ENCODE measurements around the gene PRR16.

PRR16 gene

GRCh38 chr5:120507800-120508463, 43.8 kb downstream of the PRR16 start:
- DNase-seq (ENCODE audit: low spot score) = no peak
- no peak for TF ChIP-seq CTCF (IDR thresholded peaks at IDR 0.05; ENCODE audit: extremely low read depth, missing control alignments)

- TF ChIP-seq CTCF (IDR thresholded peaks at IDR 0.05; ENCODE audit: extremely low read depth, missing control alignments) = no peak
- DNase-seq (ENCODE audit: low spot score) = no peak
These were observed 45.0 kb downstream of the PRR16 start for GRCh38 chr5:120509053-120509452.

- TF ChIP-seq CTCF (IDR thresholded peaks at IDR 0.05; ENCODE audit: extremely low read depth, missing control alignments) = no peak
These were observed 46.1 kb downstream of the PRR16 start for GRCh38 chr5:120510098-120510637.

DNA sequence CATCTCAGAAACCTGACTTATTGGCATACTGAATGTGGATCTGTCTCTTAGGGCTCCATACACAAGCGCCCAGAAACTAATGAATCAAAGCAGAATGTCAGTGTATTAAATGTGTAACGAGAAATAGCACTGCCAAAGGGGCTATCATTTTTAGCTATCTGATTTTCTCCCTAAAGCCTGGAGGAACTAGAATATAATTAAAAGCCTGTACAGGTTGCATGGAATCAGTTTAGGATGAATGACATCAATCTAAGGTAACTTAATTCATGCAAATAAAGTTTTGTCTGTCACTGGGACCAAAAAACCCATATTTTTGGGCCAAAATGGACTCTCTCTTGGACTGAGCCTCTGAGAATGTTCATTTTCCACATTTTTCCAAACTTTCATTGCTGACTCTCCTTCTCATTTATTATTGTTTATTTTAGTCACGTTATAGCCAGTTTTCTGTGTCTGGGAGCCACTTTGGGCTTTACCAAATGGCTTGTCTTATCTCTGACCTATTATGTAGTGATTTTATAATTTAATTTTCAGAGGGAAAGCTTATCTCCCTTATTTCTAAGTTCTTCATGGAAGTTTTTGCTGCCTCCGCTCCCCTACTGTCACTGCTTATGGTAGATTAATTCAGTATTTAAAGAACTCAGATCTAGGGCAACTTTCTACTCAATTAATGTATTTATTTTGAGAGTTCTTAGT, 47.0 kb downstream of the PRR16 start:
- DNase-seq (ENCODE audit: low spot score) = no peak
- TF ChIP-seq CTCF (IDR thresholded peaks at IDR 0.05; ENCODE audit: extremely low read depth, missing control alignments) = no peak

More at GRCh38 chr5:120510098-120510637, 46.1 kb downstream of the PRR16 start:
- no peak for DNase-seq (ENCODE audit: low spot score)

- no peak for DNase-seq (ENCODE audit: low spot score)
- TF ChIP-seq CTCF (IDR thresholded peaks at IDR 0.05; ENCODE audit: extremely low read depth, missing control alignments) = no peak
These were observed 48.0 kb downstream of the PRR16 start for GRCh38 chr5:120512068-120512467.

DNA sequence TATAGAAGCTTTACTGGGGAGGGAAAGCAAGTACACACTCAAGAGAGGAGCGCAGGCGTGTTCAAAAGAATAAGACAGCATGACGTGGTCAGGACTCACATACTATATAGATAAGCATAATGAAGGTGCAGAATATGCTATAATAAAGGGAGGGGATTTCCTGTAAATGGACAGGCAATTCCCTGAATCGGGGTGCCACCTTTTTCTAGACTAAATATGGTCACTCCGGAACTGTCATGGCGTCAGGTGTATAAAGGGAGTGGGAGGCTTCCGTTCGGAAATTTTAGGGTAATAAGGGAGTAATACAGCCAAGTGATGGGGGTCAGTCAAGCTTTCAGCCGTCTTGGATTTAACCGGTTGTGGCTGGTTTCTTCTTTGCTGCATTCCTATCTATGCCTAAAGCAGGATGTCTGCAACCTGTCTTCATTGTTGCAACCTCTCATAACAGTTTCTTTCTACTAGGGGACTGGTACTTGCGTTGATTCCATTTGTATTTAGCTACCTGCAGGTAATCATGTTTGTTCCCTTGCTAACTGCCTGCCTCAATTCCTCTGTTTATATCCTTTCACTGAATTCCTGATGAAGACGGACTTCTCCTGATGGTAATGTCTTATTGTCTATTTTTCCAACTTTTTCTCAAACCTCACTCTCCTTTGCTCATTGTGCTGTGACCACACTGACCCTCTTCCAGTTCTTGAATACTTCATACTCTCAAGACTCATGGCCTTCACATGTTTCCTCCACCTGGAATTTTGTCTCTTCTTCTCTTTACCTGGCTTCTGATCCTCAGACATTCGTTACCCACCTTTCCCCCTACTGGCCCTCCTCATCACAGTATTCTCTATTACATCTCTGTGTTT, 48.9 kb downstream of the PRR16 start:
- DNase-seq (ENCODE audit: low spot score) = no peak
- no peak for TF ChIP-seq CTCF (IDR thresholded peaks at IDR 0.05; ENCODE audit: extremely low read depth, missing control alignments)

All from GM20000 (cell line).